T-cell (primary cell): ENCODE measurements around the gene NUAK1. TPM values are rescaled to one million over a fixed set of nuclear protein-coding genes. Genes with fewer than 3 reads are reported as not detected.

Experiments used
- ATAC-seq, 4 experiments: fragments of 200-7000 bp in 3 of 4; fragments of 150-1000 bp in 1 of 4; cut with Tn5 transposase; replicated peaks in 1 of 4; 1 replicate in 3 of 4; 2 replicates in 1 of 4; pipeline ENCODE4 v1.10.0; 2021; ENCODE audit warnings: moderate library complexity in 3 of 4, mild to moderate bottlenecking in 2 of 4, moderate number of reproducible peaks in 1 of 4
- CTCF ChIA-PET, 2 donors: fragments of 300-600 bp; sonication (Branson Sonifier 250); formaldehyde crosslinking; loops; one replicate each; lab custom pipeline; 2022; ENCODE audit warnings: antibody characterized with exemption in 2 of 2; lab: Charles Lee
- POLR2A ChIA-PET, 2 donors: fragments of 300-600 bp; sonication (Branson Sonifier 250); formaldehyde crosslinking; loops; one replicate each; lab custom pipeline; 2022; ENCODE audit warnings: antibody characterized with exemption in 2 of 2; lab: Charles Lee
- DNase-seq, 35 experiments: peaks; one replicate each; pipeline versions ENCODE4 v3.0.0 to v3.0.0-alpha.2; 2013 to 2023
- H3K27ac ChIP-seq: one replicate; pipeline ENCODE4 v1.5.1; 2013; ENCODE audit warnings: low read length
- H3K27me3 ChIP-seq, 2 experiments: replicated peaks in 1 of 2; 1 replicate in 1 of 2; 2 replicates in 1 of 2; pipeline versions ENCODE4 v1.6.1 to v1.7.0; 2013; ENCODE audit warnings: low read length in 1 of 2, mixed read lengths in 1 of 2; ENCODE audit not compliant: control insufficient read depth in 2 of 2, insufficient read depth in 2 of 2; ENCODE audit errors: extremely low read depth in 1 of 2
- H3K36me3 ChIP-seq, 2 donors: 1 replicate in 1 of 2; 2 replicates in 1 of 2; pipeline versions ENCODE4 v1.6.1 to v1.7.0; 2013; ENCODE audit warnings: low read length in 1 of 2; ENCODE audit not compliant: control insufficient read depth in 2 of 2, insufficient read depth in 1 of 2; ENCODE audit errors: extremely low read depth in 1 of 2
- H3K4me1 ChIP-seq, 2 experiments: 1 replicate in 1 of 2; 2 replicates in 1 of 2; pipeline versions ENCODE4 v1.6.1 to v1.7.0; 2013; ENCODE audit warnings: low read length in 2 of 2, mixed read lengths in 1 of 2; ENCODE audit not compliant: insufficient read depth in 2 of 2, control insufficient read depth in 1 of 2; ENCODE audit errors: extremely low read depth in 1 of 2
- H3K4me3 ChIP-seq, 2 donors: 1 replicate in 1 of 2; 2 replicates in 1 of 2; pipeline versions ENCODE4 v1.5.1 to v1.7.0; 2013; ENCODE audit warnings: mild to moderate bottlenecking in 2 of 2, low read length in 1 of 2, moderate library complexity in 1 of 2; ENCODE audit not compliant: control insufficient read depth in 1 of 2; ENCODE audit errors: extremely low read depth in 1 of 2
- H3K9me3 ChIP-seq: 2 replicates; pipeline ENCODE4 v1.7.0; 2013
- H3K27ac Mint-ChIP-seq, 2 donors: one replicate each; pipeline ENCODE4 v1.8.0; 2020 to 2021; ENCODE audit warnings: mild to moderate bottlenecking in 2 of 2, mixed read lengths in 2 of 2
- H3K27me3 Mint-ChIP-seq, 2 donors: one replicate each; pipeline ENCODE4 v1.8.0; 2021 to 2022; ENCODE audit warnings: mixed read lengths in 2 of 2
- H3K36me3 Mint-ChIP-seq: one replicate; pipeline ENCODE4 v1.8.0; 2021; ENCODE audit warnings: mixed read lengths
- H3K4me1 Mint-ChIP-seq, 3 donors: one replicate each; pipeline ENCODE4 v1.8.0; 2020 to 2022; ENCODE audit warnings: mixed read lengths in 3 of 3, mild to moderate bottlenecking in 1 of 3
- H3K4me3 Mint-ChIP-seq, 3 donors: one replicate each; pipeline ENCODE4 v1.8.0; 2020 to 2022; ENCODE audit warnings: mild to moderate bottlenecking in 3 of 3, mixed read lengths in 3 of 3, moderate library complexity in 3 of 3
- H3K9me3 Mint-ChIP-seq, 3 donors: one replicate each; pipeline ENCODE4 v1.8.0; 2020 to 2022; ENCODE audit warnings: mixed read lengths in 3 of 3
- WGBS: methylation state at CpG from one replicate; pipeline ENCODE4 v1.1.5; 2013; ENCODE audit warnings: missing lambda C conversion rate; ENCODE audit not compliant: insufficient coverage; 5-methylcytosine and 5-hydroxymethylcytosine counted together
- total RNA-seq, 35 experiments: library from RNA in 6 of 35; stranded (reverse) in 6 of 35; fragments of 120-200 nt in 1 of 35; gene quantifications; one replicate each; pipeline versions ENCODE4 v1.2.1 to v1.2.4 and lab custom pipeline; 2013 to 2026

The NUAK1 gene
- total RNA-seq, 5 donors from 2014 or later (not counting 1 experiment from before 2014, with no cell fraction given) = 0.25 to 0.50 (median 0.30) TPM

DNA sequence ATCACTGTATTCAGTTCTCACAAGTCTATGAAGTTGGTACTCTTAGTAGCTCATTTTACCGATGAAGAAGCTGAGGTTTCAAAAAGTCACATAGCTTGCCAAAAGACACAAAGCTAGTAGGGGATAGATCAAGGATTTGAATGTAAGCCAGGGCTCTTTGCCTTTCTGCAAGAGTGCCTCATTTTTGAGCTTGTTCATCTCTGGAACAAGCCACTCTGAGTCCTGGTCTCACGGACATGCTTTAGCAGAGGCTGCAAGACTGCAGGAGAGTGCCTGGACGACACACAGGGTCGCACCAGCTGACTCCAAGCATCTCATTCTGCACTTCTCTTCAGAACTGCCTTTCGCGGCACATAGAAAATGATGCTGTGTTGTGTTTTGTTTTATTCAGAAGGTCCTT, 3.7 kb downstream of the NUAK1 start:
- Histone ChIP-seq H3K9me3 (no peaks in the 10 kb centered on the region), H3K27me3 (peaks cover 22 to 40% of the 10 kb centered on the region in 2 experiments), H3K27ac (no peak overlapping the region), H3K36me3 (no peaks in the 10 kb centered on the region), H3K4me1 (peaks cover 0 to 23% of the 10 kb centered on the region in 2 experiments), H3K4me3 (no peak overlapping the region)
- Mint-ChIP-seq H3K27me3 (peaks cover 60 to 69% of the 10 kb centered on the region in 2 donors), H3K36me3 (no peaks in the 10 kb centered on the region), H3K27ac (no peak overlapping the region), H3K4me3 (no peak overlapping the region), H3K9me3 (no peaks in the 10 kb centered on the region), H3K4me1 (peaks cover 15 to 19% (median 18%) of the 10 kb centered on the region in 3 donors)
- ChIA-PET POLR2A (no interaction called here), CTCF (interaction anchor here (1.0 to 4.8 kb wide), 3 partner anchors 14 to 714 kb away, joined by 3 to 33 read pairs (median 6); no protein-coding TSS in a partner anchor)
- 58% methylated on average over 2 of the region's 6 CpGs for WGBS
- ATAC-seq = no peak
- no peak for DNase-seq

DNA sequence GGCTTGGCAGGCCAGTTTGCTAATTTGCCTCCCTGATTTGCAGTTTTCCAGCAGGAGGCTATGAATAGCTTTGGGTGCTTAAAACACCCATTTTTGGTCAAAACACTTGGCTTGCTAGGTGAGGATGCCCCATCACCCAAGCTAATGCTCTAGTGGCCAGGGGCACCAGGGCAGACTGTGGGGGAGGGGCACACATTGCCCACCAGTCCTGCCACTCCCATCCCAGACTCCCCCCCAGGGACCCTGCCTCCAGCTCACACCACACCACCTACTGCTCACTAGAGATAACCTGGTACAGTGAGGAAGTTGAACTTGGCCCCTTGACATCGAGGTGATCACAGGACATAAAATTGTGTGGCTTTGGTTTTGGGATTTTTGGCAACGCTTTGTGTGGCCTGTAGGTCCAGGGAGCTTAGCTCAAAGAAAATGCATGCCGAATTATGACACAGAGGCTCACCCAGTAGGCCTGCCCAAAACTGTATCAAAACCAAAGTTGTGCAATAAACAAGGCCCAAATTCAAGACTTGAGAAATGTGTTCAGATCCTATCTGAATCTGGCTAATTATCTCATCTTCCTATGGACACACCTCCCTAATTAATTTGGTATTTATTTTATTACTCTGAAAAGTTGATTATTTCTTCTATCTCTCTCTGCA, 4.3 kb downstream of the NUAK1 start:
- H3K36me3 ChIP-seq = no peaks in the 10 kb centered on the region
- H3K36me3 Mint-ChIP-seq = no peaks in the 10 kb centered on the region
- ATAC-seq (no peak), DNase-seq (no peak)
- H3K27ac Mint-ChIP-seq = no peak overlapping the region
- no CpG with 5 or more reads among the region's 3 CpGs for WGBS
- H3K27me3 ChIP-seq = peaks cover 22 to 33% of the 10 kb centered on the region in 2 experiments
- H3K4me3 ChIP-seq = no peak overlapping the region
- H3K9me3 Mint-ChIP-seq = no peaks in the 10 kb centered on the region
- CTCF ChIA-PET = interaction anchor here (0.8 to 4.8 kb wide), 5 partner anchors 14 to 716 kb away, joined by 3 to 33 read pairs (median 3); no protein-coding TSS in a partner anchor
- peaks cover 15 to 19% (median 18%) of the 10 kb centered on the region in 3 donors for H3K4me1 Mint-ChIP-seq
- no peak overlapping the region for H3K4me3 Mint-ChIP-seq
- no peak overlapping the region for H3K27ac ChIP-seq
- H3K27me3 Mint-ChIP-seq = peaks cover 60 to 69% of the 10 kb centered on the region in 2 donors
- H3K4me1 ChIP-seq = peaks cover 0 to 19% of the 10 kb centered on the region in 2 experiments
- H3K9me3 ChIP-seq = no peaks in the 10 kb centered on the region
- POLR2A ChIA-PET = no interaction called here

GRCh38 chr12:106133136-106134087, 5.3 kb downstream of the NUAK1 start:
- Mint-ChIP-seq H3K36me3 (no peaks in the 10 kb centered on the region), H3K27ac (no peak overlapping the region), H3K4me3 (no peak overlapping the region), H3K27me3 (peaks cover 65 to 72% of the 10 kb centered on the region in 2 donors), H3K4me1 (peaks cover 15 to 19% (median 18%) of the 10 kb centered on the region in 3 donors), H3K9me3 (no peaks in the 10 kb centered on the region)
- POLR2A ChIA-PET = no interaction called here
- Histone ChIP-seq H3K4me1 (peaks cover 0 to 15% of the 10 kb centered on the region in 2 experiments), H3K9me3 (no peaks in the 10 kb centered on the region), H3K27ac (no peak overlapping the region), H3K4me3 (no peak overlapping the region), H3K36me3 (no peaks in the 10 kb centered on the region), H3K27me3 (peaks cover 22 to 35% of the 10 kb centered on the region in 2 experiments)
- 100% methylated on average over 3 of the region's 4 CpGs for WGBS
- CTCF ChIA-PET = interaction anchor here (0.8 to 4.8 kb wide), 4 partner anchors 713 to 715 kb away, joined by 3 to 33 read pairs (median 4); no protein-coding TSS in a partner anchor
- no peak for ATAC-seq
- no peak for DNase-seq

GRCh38 chr12:106132175-106133135, 6.3 kb downstream of the NUAK1 start:
- DNase-seq = no peak

GRCh38 chr12:106131676-106132075, 7.1 kb downstream of the NUAK1 start:
- peaks cover 0 to 8% of the 10 kb centered on the region in 2 experiments for H3K4me1 ChIP-seq
- H3K9me3 ChIP-seq = no peaks in the 10 kb centered on the region
- H3K27me3 ChIP-seq = peaks cover 8 to 24% of the 10 kb centered on the region in 2 experiments
- 92% methylated on average over 5 of the region's 5 CpGs for WGBS
- Mint-ChIP-seq H3K4me3 (no peak overlapping the region), H3K4me1 (peaks cover 5 to 9% (median 6%) of the 10 kb centered on the region in 3 donors), H3K36me3 (no peaks in the 10 kb centered on the region), H3K9me3 (no peaks in the 10 kb centered on the region), H3K27me3 (peaks cover 51 to 58% of the 10 kb centered on the region in 2 donors), H3K27ac (no peak overlapping the region)
- POLR2A ChIA-PET = no interaction called here
- H3K27ac ChIP-seq = no peak overlapping the region
- DNase-seq (no peak), ATAC-seq (no peak)
- CTCF ChIA-PET = interaction anchor here in 1 of 2 donors (0.7 kb wide), 1 partner anchor 885 kb away, joined by 3 read pairs; no protein-coding TSS in a partner anchor
- H3K4me3 ChIP-seq = no peak overlapping the region
- no peaks in the 10 kb centered on the region for H3K36me3 ChIP-seq

More at GRCh38 chr12:106132175-106133135, 6.3 kb downstream of the NUAK1 start:
- Histone ChIP-seq H3K27me3 (peaks cover 16 to 26% of the 10 kb centered on the region in 2 experiments), H3K4me3 (no peak overlapping the region), H3K27ac (no peak overlapping the region), H3K9me3 (no peaks in the 10 kb centered on the region), H3K36me3 (no peaks in the 10 kb centered on the region), H3K4me1 (peaks cover 0 to 8% of the 10 kb centered on the region in 2 experiments)
- no peak overlapping the region for H3K27ac Mint-ChIP-seq
- ChIA-PET POLR2A (no interaction called here), CTCF (interaction anchor here in 1 of 2 donors (0.7 kb wide), 1 partner anchor 884 kb away, joined by 3 read pairs; no protein-coding TSS in a partner anchor)
- H3K27me3 Mint-ChIP-seq = peaks cover 58 to 66% of the 10 kb centered on the region in 2 donors
- no peaks in the 10 kb centered on the region for H3K9me3 Mint-ChIP-seq
- WGBS = 40% methylated on average over 1 of the region's 7 CpGs
- peaks cover 9 to 11% (median 10%) of the 10 kb centered on the region in 3 donors for H3K4me1 Mint-ChIP-seq
- ATAC-seq = no peak
- no peaks in the 10 kb centered on the region for H3K36me3 Mint-ChIP-seq
- H3K4me3 Mint-ChIP-seq = no peak overlapping the region
